Measurements from ENCODE around the gene LYPD6B.

The LYPD6B gene

GRCh38 chr2:149141046-149141445 is 102.5 kb downstream of the LYPD6B start:
- DNase-seq (ENCODE audit: low spot score): no peak
- no peak overlapping the region for H3K27ac ChIP-seq
- TF ChIP-seq, protein P1, sequence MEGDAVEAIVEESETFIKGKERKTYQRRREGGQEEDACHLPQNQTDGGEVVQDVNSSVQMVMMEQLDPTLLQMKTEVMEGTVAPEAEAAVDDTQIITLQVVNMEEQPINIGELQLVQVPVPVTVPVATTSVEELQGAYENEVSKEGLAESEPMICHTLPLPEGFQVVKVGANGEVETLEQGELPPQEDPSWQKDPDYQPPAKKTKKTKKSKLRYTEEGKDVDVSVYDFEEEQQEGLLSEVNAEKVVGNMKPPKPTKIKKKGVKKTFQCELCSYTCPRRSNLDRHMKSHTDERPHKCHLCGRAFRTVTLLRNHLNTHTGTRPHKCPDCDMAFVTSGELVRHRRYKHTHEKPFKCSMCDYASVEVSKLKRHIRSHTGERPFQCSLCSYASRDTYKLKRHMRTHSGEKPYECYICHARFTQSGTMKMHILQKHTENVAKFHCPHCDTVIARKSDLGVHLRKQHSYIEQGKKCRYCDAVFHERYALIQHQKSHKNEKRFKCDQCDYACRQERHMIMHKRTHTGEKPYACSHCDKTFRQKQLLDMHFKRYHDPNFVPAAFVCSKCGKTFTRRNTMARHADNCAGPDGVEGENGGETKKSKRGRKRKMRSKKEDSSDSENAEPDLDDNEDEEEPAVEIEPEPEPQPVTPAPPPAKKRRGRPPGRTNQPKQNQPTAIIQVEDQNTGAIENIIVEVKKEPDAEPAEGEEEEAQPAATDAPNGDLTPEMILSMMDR (conservative IDR thresholded peaks at IDR 0.05; ENCODE audit: low read depth): no peak
- ChIA-PET CTCF (no interaction called here), POLR2A (ENCODE audit: low non-redundant PET) (no interaction called here)

GRCh38 chr2:149143734-149144133 is 105.2 kb downstream of the LYPD6B start:
- ChIA-PET POLR2A (ENCODE audit: low non-redundant PET) (no interaction called here), CTCF (interaction anchor here (0.7 kb wide), 1 partner anchor 65 kb away, joined by 3 read pairs; no protein-coding TSS in a partner anchor)
- TF ChIP-seq, protein P1 (conservative IDR thresholded peaks at IDR 0.05; ENCODE audit: low read depth): no peak
- DNase-seq (ENCODE audit: low spot score): no peak
- H3K27ac ChIP-seq: no peak overlapping the region

DNA sequence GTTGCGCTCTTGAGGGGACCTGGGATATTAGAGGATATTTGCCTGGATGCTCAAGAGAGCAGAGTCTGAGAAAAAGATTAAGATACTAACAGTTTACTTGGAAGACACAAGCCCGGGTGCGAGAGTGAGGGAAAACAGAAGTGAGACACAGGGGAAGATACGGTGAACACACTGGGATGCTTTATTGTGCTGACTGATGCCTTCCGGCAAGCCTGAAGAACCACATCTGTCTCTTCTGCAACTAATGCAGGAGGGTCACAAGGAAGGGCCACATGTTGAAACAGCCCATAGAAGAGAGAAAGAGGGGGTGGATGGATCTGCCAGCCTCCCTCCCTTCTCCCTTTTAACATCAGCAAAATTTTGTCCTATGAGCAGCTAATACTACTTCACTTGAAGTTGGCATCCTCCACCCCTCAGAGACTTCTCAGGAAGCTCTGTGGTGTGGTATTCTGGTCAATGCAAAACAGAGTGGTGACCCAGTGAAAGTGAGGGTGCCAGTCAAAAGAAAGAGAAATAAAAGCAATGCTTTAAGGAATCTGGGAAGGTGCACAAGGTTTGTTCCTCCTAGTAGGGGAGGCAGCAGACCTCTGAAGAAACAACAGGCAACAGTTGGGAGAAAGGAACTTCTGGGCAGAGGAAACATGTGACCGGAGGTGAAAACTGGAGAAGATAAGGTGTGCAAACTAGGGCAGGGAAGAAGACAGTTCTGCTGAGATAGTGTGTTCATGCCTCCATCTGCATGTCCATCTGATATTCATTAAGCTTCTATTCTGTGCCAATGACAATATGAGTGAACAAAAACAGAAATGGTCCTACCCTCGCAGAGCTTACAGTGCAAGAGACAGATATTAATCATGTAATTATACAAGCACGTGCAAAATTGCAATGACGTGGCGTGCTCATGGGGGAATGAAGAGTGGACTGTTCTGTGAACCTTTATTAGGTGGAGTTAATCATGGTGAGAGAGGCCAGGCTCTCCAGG is 107.1 kb downstream of the LYPD6B start:
- TF ChIP-seq, protein P1 (conservative IDR thresholded peaks at IDR 0.05; ENCODE audit: low read depth): no peak
- H3K27ac ChIP-seq: no peak overlapping the region
- no peak for DNase-seq (ENCODE audit: low spot score)
- CTCF ChIA-PET: interaction anchor here (0.6 kb wide), 1 partner anchor 49 kb away, joined by 3 read pairs; no protein-coding TSS in a partner anchor
- POLR2A ChIA-PET (ENCODE audit: low non-redundant PET): no interaction called here

DNA sequence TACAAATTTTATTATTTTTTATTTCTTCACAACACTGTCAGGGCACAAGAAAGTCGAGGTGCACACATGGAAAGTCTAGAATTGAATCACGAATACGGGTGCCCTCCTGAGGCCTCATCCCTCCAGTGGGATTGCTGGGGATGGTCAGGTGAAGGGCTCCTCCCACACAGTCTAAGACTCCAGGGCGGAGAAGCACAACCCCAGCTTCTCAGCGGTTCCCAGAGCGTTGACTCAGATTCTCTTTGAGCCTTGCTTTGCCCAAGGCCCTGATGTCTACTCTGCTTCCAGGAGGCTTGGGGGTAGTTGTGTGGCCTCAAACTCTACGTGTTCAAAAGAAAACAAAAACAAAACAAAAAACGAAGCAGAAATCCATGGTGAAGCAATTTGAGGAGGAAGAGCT is 108.4 kb downstream of the LYPD6B start:
- ChIA-PET CTCF (no interaction called here), POLR2A (ENCODE audit: low non-redundant PET) (no interaction called here)
- no peak for DNase-seq (ENCODE audit: low spot score)
- TF ChIP-seq, protein P1 (conservative IDR thresholded peaks at IDR 0.05; ENCODE audit: low read depth): no peak
- H3K27ac ChIP-seq: no peak overlapping the region

DNA sequence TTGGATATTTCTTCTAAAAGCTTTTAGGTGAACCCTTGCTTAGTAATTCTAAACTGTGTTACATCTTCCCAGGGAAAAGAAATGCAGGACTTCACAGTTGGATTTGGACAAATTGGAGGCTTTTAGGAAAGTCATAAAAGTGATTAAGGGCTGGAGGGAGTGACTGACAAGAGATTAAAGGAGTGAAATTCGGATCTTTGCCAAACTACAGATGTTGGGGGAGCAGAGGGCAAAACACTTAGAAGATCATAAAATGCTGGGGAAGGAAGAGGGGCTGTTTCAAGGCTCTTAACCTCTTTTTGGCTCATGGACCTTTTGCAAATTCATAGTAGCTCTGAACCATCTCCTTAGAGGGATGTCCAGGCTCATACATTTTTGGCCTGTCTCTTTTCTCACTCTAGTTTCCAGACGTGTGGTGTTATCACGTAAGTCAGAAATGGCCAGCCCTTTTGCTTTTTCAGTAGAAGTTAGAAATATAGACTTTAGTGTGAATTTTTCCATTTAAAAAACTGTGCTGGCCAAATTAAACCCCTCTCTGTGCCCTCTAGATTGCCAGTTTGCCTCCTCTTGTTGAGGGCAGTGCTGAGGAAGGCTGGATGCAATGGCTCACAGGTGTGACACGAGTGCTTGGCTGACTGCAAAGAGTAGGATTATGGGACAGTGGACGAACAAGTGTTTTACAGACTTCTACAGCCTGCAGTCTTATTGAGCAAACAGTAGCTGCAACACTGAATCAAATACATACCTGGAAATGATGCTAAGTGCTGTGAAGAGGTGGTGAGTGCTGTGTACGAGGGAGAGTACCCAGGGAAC is 109.9 kb downstream of the LYPD6B start:
- no peak overlapping the region for H3K27ac ChIP-seq
- CTCF ChIA-PET: no interaction called here
- DNase-seq (ENCODE audit: low spot score): no peak
- POLR2A ChIA-PET (ENCODE audit: low non-redundant PET): no interaction called here
- TF ChIP-seq, protein P1 (conservative IDR thresholded peaks at IDR 0.05; ENCODE audit: low read depth): no peak

GRCh38 chr2:149149007-149149297 is 110.5 kb downstream of the LYPD6B start:
- no peak overlapping the region for H3K27ac ChIP-seq
- TF ChIP-seq, protein P1 (conservative IDR thresholded peaks at IDR 0.05; ENCODE audit: low read depth): no peak
- no peak for DNase-seq (ENCODE audit: low spot score)
- CTCF ChIA-PET: no interaction called here
- POLR2A ChIA-PET (ENCODE audit: low non-redundant PET): no interaction called here
